ENCODE data around the gene SCNN1A. TPM values are rescaled to one million over a fixed set of nuclear protein-coding genes. Genes with fewer than 3 reads are reported as not detected.

SCNN1A gene
- total RNA-seq, 1 experiment from 2014 or later, result 111 TPM

- H3K9me3 ChIP-seq (ENCODE audit: control insufficient read depth, low read depth, low read length), result no peaks in the 10 kb centered on the region
- WGBS (ENCODE audit: extremely low coverage, insufficient read length, low lambda C conversion rate), result no CpG with 5 or more reads among the region's 2 CpGs
- H2AK5ac ChIP-seq (ENCODE audit: insufficient read length, low read length), result no peak overlapping the region
- H3K79me1 ChIP-seq (ENCODE audit: insufficient read depth, low read depth, low read length, poor library complexity, severe bottlenecking), result no peaks in the 10 kb centered on the region
- H3K9ac ChIP-seq (ENCODE audit: extremely low read depth, insufficient read length, low read length), result no peak overlapping the region
- Mint-ChIP-seq H3K4me3 (peak overlapping the region in 1 of 2 experiments; percentile 68; a peak in 3 of 5 replicates), H3K36me3 (ENCODE audit: insufficient read depth in 1 of 3, low read depth in 3 of 3) (peaks cover 16 to 46% (median 40%) of the 10 kb centered on the region in 3 experiments; a peak in 6 of 7 replicates), H3K9me3 (no peaks in the 10 kb centered on the region), H3K4me1 (peaks cover 64 to 65% of the 10 kb centered on the region in 2 experiments), H3K27me3 (ENCODE audit: low read depth) (no peaks in the 10 kb centered on the region), H3K27ac (peak overlapping the region; percentile 53 to 98 (median 94); a peak in 6 of 7 replicates)
- TF ChIP-seq, protein P1, sequence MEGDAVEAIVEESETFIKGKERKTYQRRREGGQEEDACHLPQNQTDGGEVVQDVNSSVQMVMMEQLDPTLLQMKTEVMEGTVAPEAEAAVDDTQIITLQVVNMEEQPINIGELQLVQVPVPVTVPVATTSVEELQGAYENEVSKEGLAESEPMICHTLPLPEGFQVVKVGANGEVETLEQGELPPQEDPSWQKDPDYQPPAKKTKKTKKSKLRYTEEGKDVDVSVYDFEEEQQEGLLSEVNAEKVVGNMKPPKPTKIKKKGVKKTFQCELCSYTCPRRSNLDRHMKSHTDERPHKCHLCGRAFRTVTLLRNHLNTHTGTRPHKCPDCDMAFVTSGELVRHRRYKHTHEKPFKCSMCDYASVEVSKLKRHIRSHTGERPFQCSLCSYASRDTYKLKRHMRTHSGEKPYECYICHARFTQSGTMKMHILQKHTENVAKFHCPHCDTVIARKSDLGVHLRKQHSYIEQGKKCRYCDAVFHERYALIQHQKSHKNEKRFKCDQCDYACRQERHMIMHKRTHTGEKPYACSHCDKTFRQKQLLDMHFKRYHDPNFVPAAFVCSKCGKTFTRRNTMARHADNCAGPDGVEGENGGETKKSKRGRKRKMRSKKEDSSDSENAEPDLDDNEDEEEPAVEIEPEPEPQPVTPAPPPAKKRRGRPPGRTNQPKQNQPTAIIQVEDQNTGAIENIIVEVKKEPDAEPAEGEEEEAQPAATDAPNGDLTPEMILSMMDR (conservative IDR thresholded peaks at IDR 0.05), result no peak
- no peak overlapping the region for H3K23ac ChIP-seq (ENCODE audit: insufficient read length, low read depth, low read length)
- H4K5ac ChIP-seq (ENCODE audit: insufficient read length, low read depth, low read length), result no peak overlapping the region
- H3K14ac ChIP-seq (ENCODE audit: insufficient read depth, low read length), result no peak overlapping the region
- no peak overlapping the region for H2AFZ ChIP-seq (ENCODE audit: low read length)
- H3K23me2 ChIP-seq (ENCODE audit: insufficient read length, low read depth, low read length, poor library complexity, severe bottlenecking), result no peaks in the 10 kb centered on the region
- no peak overlapping the region for H2BK20ac ChIP-seq (ENCODE audit: low read depth, low read length, poor library complexity, severe bottlenecking)
- H3K79me2 ChIP-seq (ENCODE audit: insufficient read depth, low read length), result no peaks in the 10 kb centered on the region
- no peak overlapping the region for H2BK15ac ChIP-seq (ENCODE audit: low read depth, low read length)
- H2BK120ac ChIP-seq (ENCODE audit: low read depth, low read length, poor library complexity, severe bottlenecking), result no peak overlapping the region
- no peaks in the 10 kb centered on the region for H4K20me1 ChIP-seq (ENCODE audit: control insufficient read depth, insufficient read depth, insufficient read length)
- H2BK12ac ChIP-seq (ENCODE audit: insufficient read length, low read depth, low read length), result no peak overlapping the region
- no peak overlapping the region for H2BK5ac ChIP-seq (ENCODE audit: insufficient read length, low read length)
- no peak overlapping the region for H3K4ac ChIP-seq (ENCODE audit: low read depth, low read length)
- no peak overlapping the region for H3K56ac ChIP-seq (ENCODE audit: insufficient read length, low read depth, low read length)
- no peak for DNase-seq
- H4K91ac ChIP-seq (ENCODE audit: insufficient read length, low read depth, low read length), result no peak overlapping the region
- no peak overlapping the region for H3K18ac ChIP-seq (ENCODE audit: insufficient read length, low read depth, low read length)
- H3K27ac ChIP-seq (ENCODE audit: insufficient read length, low read depth, low read length), result peak overlapping the region; percentile 30
- H3T11ph ChIP-seq (ENCODE audit: low read length), result no peak overlapping the region
- H3K4me2 ChIP-seq (ENCODE audit: insufficient read depth, insufficient read length, low read length), result peak overlapping the region; percentile 43
- no peaks in the 10 kb centered on the region for H3K27me3 ChIP-seq (ENCODE audit: insufficient read depth, low read length)
- H4K8ac ChIP-seq (replicated peaks; ENCODE audit: insufficient read length, low read depth, low read length), result no peak overlapping the region
- peaks cover 17% of the 10 kb centered on the region; the same call in 1 of the 2 replicates for H3K4me1 ChIP-seq (ENCODE audit: insufficient read depth, low read length)
Observed at GRCh38 chr12:6322969-6323339, 52.4 kb downstream of the SCNN1A start.

All from H9 (cell line).